GM10847 (cell line): ENCODE data around the gene FHL1.
A peak's percentile ranks its signal among the peaks of the same experiment; 100 is the strongest.

Experiments used
- POLR2A ChIP-seq: IDR thresholded peaks from 2 replicates; pipeline ENCODE4 v1.6.1; 2011; ENCODE audit not compliant: insufficient read length; ENCODE audit errors: extremely low read depth

FHL1 gene

GRCh38 chrX:136246201-136246600 is 98.9 kb downstream of the FHL1 start:
- TF ChIP-seq POLR2A: no peak

GRCh38 chrX:136250191-136251040 is 103.1 kb downstream of the FHL1 start:
- no peak for TF ChIP-seq POLR2A

GRCh38 chrX:136251041-136251991 is 104.0 kb downstream of the FHL1 start, which contains the start of gene MAP7D3:
Gene MAP7D3 (minus strand): TSS chrX:136251400. CDS start chrX:136251358, 42 bp downstream.
- TF ChIP-seq POLR2A: peak; percentile 63

- no peak for TF ChIP-seq POLR2A
Measured at GRCh38 chrX:136255541-136255940, 108.2 kb downstream of the FHL1 start.

- no peak for TF ChIP-seq POLR2A
Measured at GRCh38 chrX:136256026-136256425, 108.7 kb downstream of the FHL1 start.

- TF ChIP-seq POLR2A: no peak
Measured at GRCh38 chrX:136258951-136259350, 111.6 kb downstream of the FHL1 start.

GRCh38 chrX:136259543-136259942 is 112.2 kb downstream of the FHL1 start:
- no peak for TF ChIP-seq POLR2A

- no peak for TF ChIP-seq POLR2A
Measured at GRCh38 chrX:136260776-136261175, 113.4 kb downstream of the FHL1 start.
